SK-N-SH treated with all-trans-retinoic acid at 6 μM for 48 hours (cell line): ENCODE data around the gene NOTCH2.
A peak's percentile ranks its signal among the peaks of the same experiment; 100 is the strongest.
"Not testable (repeated sequence)": the region's sequence is repeated elsewhere in the genome, so short reads cannot be mapped to it uniquely, and the experiment has no call there.

Experiments used
- ATAC-seq: fragments of 200-7000 bp; cut with Tn5 transposase; 3 replicates; pipeline ENCODE4 v1.9.1; 2020; ENCODE audit warnings: mild to moderate bottlenecking, moderate library complexity
- ARNTL ChIP-seq: fragments of 450-650 bp; formaldehyde crosslinking; IDR thresholded peaks from 2 replicates; pipeline ENCODE4 v1.5.0; 2020; ENCODE audit warnings: low read depth, mild to moderate bottlenecking, moderate library complexity, borderline replicate concordance
- BACH2 ChIP-seq: fragments of 250-450 bp; sonication (Bioruptor Pico); IDR thresholded peaks from 2 replicates; pipeline ENCODE4 v1.9.0; 2021; ENCODE audit warnings: mild to moderate bottlenecking, borderline replicate concordance
- CSDC2 ChIP-seq: fragments of 250-450 bp; sonication (Bioruptor Pico); IDR thresholded peaks from 2 replicates; pipeline ENCODE4 v1.5.0; 2020; ENCODE audit warnings: mild to moderate bottlenecking, moderate library complexity
- GLIS3 ChIP-seq: fragments of 250-450 bp; sonication (Bioruptor Pico); IDR thresholded peaks from 2 replicates; pipeline ENCODE4 v1.5.0; 2020; ENCODE audit warnings: mild to moderate bottlenecking, moderate library complexity
- OSR1 ChIP-seq: fragments of 250-450 bp; sonication (Bioruptor Pico); IDR thresholded peaks from 2 replicates; pipeline ENCODE4 v1.8.0; 2022; ENCODE audit warnings: moderate library complexity, mild to moderate bottlenecking, inconsistent platforms
- PPARA ChIP-seq: fragments of 250-450 bp; sonication (Bioruptor Pico); IDR thresholded peaks from 2 replicates; pipeline ENCODE4 v1.5.0; 2020; ENCODE audit warnings: mild to moderate bottlenecking, borderline replicate concordance
- SNAI2 ChIP-seq: fragments of 250-450 bp; sonication (Bioruptor Pico); IDR thresholded peaks from 2 replicates; pipeline ENCODE4 v1.5.0; 2020; ENCODE audit warnings: mild to moderate bottlenecking, moderate library complexity
- TCF4 ChIP-seq: fragments of 250-450 bp; sonication (Bioruptor Pico); IDR thresholded peaks from 2 replicates; pipeline ENCODE4 v1.8.0; 2021; ENCODE audit warnings: mild to moderate bottlenecking, moderate library complexity, borderline replicate concordance
- TOX ChIP-seq: fragments of 250-450 bp; sonication (Bioruptor Pico); IDR thresholded peaks from 2 replicates; pipeline ENCODE4 v1.8.0; 2021; ENCODE audit warnings: mild to moderate bottlenecking, moderate library complexity, borderline replicate concordance
- ZC3H10 ChIP-seq: fragments of 250-450 bp; sonication (Bioruptor Pico); IDR thresholded peaks from 2 replicates; pipeline ENCODE4 v1.5.1; 2021; ENCODE audit warnings: mild to moderate bottlenecking, moderate library complexity
- ZFP3 ChIP-seq: fragments of 250-450 bp; sonication (Bioruptor Pico); IDR thresholded peaks from 2 replicates; pipeline ENCODE4 v1.5.0; 2020; ENCODE audit warnings: mild to moderate bottlenecking, moderate library complexity
- ZFP30 ChIP-seq: fragments of 450-650 bp; formaldehyde crosslinking; IDR thresholded peaks from 2 replicates; pipeline ENCODE4 v1.5.0; 2022; ENCODE audit warnings: mild to moderate bottlenecking, moderate library complexity
- ZNF70 ChIP-seq: fragments of 450-650 bp; formaldehyde crosslinking; IDR thresholded peaks from 2 replicates; pipeline ENCODE4 v1.5.0; 2020; ENCODE audit warnings: mild to moderate bottlenecking, moderate library complexity
- ZNF8 ChIP-seq: fragments of 450-650 bp; formaldehyde crosslinking; IDR thresholded peaks from 2 replicates; pipeline ENCODE4 v1.5.0; 2020; ENCODE audit warnings: mild to moderate bottlenecking, moderate library complexity
- TF ChIP-seq, protein P1 (sequence below): fragments of 250-450 bp; sonication (Bioruptor Pico); IDR thresholded peaks from 2 replicates; pipeline ENCODE4 v1.5.1; 2020; ENCODE audit warnings: low read depth, mild to moderate bottlenecking, moderate library complexity
- TF ChIP-seq, protein P2 (sequence below): fragments of 250-450 bp; sonication (Bioruptor Pico); IDR thresholded peaks from 2 replicates; pipeline ENCODE4 v1.5.1; 2021; ENCODE audit warnings: mild to moderate bottlenecking, moderate library complexity
- TF ChIP-seq, protein P3 (sequence below): fragments of 250-450 bp; sonication (Bioruptor Pico); IDR thresholded peaks from 2 replicates; pipeline ENCODE4 v1.5.0; 2020; ENCODE audit warnings: mild to moderate bottlenecking, moderate library complexity
- TF ChIP-seq, protein P4 (sequence below): fragments of 250-450 bp; sonication (Bioruptor Pico); IDR thresholded peaks from 2 replicates; pipeline ENCODE4 v1.8.0; 2021; ENCODE audit warnings: low read depth, mild to moderate bottlenecking, moderate library complexity, borderline replicate concordance

The NOTCH2 gene

DNA sequence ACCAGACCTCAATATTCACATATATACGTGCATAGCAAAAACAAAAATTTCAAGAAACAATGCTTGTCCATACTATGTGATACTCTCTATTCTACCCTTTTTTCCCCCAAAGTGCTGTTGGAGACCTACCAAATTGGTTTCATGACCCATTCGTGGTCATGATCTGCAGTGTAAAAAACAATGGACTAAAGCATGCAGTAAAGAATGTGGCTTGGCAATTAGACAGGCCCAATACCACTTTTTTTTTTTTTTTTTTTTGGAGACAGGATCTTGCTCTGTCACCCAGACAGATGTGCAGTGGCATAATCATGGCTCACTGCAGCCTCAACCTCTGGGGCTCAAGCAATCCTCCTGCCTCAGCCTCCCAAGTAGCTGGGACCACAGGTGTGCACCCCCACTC lies 21.3 kb downstream of the NOTCH2 start:
- not testable (repeated sequence) for ATAC-seq

DNA sequence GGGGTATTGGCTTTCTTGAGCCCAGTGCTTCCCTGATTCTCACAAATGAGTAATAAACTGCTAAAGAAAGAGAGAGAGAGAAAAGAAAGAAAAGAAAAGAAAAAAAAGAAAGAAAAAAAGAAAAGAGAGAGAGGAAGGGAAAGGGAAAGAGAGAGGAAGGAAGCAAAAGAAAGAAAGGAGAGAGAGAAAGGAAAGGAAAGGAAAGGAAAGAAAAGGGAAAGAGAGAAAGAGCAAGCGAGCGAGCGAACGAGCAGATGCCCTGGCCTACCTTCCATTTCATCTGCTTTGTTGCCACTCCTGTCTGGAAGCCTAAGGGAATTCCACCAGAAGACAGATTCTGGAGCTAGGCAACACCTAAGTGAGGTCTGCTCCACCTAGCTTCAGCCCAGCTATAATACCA lies 27.7 kb downstream of the NOTCH2 start:
- ATAC-seq = not testable (repeated sequence)

DNA sequence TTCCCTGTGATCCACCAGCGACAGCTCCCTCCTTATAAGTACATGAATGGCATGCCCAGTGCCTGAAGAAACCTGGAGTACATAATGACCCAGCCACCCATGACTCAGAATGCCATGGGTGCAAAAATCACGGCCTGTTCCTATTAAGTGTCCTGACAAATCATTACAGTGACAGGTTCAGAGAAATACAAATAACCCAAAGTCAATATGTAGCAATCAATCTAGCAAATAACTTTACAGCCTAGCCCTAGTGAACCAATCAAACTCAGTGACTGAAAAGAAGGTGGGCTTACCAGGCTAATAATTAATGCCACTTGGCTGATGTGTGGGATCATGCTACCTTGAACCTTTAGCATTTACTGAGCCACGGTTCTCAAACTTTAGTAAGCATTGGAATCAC lies 37.2 kb downstream of the NOTCH2 start:
- ATAC-seq = not testable (repeated sequence)

DNA sequence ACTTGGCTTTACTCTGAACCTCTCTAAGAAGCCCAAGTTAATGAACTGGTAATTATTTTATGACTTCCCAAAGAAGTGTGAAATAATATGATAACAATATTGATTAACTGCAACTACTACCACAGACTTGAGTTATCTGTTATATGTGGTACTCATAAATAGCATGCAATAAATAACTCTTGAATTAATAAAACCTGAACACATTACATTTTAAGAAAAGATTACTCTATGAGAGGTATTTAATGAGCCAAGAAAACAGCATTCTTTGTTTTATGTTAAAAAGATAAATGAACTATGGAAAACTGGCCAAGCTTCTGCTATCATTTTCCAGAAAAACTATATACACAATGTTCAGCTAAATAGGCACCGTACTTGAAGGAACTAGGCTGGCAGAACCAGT lies 45.7 kb downstream of the NOTCH2 start:
- ATAC-seq = not testable (repeated sequence)

DNA sequence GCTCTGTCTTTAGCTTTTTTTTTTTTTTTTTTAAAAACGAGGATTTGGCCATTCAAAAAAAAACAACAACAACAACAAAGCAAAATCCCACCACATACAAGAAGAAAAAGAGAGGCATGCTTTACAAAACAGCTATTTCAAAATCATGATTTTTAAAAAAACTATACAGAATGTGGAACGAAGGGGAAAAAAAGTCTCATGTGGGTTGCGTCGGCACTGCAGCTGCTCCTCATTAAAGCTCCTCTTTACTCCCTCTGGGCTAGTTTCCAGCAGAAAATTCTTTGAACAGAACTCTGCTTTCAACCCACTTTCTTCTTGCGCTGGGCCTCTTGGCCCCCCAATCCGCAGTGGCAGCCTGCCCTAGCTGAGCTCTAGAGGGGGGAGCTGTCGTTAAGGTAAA lies 54.5 kb downstream of the NOTCH2 start:
- not testable (repeated sequence) for ATAC-seq
- 0 out of 2 replicates have a peak, but pooled peaks have one; percentile 24 for TF ChIP-seq TCF4

DNA sequence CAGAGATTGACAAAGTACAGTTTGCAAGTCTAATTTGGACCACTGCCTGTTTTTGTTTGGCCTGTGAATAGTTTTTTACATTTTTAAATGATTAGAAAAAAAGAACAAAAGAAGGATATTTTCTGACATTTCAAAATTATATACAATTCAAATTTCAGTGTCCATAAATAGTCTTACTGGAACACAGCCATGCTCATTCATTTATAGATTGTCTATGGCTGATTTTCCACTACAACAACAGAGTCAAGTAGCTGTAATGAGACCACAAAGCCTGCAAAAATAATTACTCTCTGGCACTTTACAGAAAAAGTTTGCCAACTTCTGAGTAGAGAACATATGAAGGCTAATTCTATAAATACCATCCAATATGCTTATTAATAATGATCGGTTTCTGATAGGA lies 61.1 kb downstream of the NOTCH2 start:
- not testable (repeated sequence) for ATAC-seq

DNA sequence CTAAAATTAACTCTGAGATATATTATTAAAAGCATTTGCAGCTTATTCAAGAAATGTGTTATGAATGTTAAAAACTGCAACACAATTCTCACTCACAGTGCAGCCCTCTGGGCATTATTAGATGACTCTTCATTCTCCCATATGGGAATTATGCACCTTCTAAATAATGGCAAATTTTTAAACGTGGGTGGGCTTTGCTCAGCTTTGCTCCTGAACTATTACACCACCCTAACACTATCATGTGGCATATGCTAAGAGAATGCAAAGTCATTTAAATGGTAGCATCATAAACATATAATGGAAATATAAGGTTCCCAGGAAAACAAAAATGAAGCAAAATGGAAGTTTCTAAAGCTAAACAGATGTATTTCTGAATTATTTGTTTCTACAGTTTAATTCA lies 61.6 kb downstream of the NOTCH2 start:
- ATAC-seq = not testable (repeated sequence)

DNA sequence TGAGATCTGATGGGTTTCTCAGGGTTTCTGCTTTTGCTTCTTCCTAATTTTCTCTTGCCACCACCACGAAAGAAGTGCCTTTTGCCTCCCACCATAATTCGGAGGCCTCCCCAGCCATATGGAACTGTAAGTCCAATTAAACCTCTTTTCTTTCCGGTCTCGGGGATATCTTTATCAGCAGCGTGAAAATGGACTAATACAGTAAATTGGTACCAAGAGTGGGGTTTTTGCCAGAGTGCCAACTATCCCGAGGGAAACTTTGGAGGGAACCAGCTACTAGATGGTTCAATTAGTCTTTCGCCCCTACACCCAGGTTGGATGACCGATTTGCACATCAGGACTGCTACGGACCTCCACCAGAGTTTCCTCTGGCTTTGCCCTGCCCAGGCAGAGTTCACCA lies 68.4 kb downstream of the NOTCH2 start:
- ATAC-seq = not testable (repeated sequence)

DNA sequence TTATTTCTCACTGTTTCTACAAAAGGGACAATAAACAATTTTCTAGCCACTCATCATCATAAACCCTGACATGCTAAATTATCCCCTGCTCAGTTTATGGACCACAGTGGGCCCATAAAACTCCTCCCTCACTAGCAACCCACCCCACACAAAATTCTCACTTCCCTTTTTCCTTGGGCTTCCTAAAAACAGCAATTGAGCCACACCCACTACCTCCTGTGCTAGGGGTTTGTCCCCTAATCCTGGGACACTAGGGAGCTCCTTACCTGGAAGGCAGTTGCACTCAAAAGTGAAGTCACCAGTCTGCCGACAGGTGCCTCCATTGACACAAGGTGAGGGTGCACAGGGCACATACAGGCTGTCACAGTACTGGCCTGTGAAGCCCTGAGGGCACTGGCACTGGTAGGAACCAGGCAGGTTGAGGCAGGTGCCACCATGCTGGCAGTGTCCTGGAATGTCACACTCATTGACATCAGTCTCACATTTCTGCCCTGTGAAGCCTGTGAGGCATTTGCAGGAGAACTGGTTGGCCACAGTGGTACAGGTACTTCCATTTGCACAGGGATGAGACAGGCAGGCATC lies 72.6 kb downstream of the NOTCH2 start:
- ATAC-seq = not testable (repeated sequence)

DNA sequence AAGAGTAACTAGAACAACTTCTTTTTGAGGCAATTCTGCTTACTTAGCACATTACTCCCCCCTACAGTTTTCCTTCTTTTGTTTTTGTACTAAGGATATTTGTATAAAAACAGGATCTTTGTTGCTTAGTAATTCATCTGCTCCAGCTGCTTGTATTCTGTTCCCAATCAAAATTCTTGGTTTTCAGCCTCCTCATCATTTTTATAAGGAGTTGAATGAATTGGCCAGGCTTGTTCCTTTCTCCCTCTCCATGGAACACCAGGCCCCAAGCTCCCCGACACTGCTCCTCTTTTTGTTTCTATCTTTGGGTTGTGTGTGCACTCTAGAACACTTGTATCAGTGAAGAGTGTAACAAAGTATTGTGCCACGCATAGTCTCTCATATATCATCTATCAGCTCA lies 73.5 kb downstream of the NOTCH2 start:
- not testable (repeated sequence) for ATAC-seq

DNA sequence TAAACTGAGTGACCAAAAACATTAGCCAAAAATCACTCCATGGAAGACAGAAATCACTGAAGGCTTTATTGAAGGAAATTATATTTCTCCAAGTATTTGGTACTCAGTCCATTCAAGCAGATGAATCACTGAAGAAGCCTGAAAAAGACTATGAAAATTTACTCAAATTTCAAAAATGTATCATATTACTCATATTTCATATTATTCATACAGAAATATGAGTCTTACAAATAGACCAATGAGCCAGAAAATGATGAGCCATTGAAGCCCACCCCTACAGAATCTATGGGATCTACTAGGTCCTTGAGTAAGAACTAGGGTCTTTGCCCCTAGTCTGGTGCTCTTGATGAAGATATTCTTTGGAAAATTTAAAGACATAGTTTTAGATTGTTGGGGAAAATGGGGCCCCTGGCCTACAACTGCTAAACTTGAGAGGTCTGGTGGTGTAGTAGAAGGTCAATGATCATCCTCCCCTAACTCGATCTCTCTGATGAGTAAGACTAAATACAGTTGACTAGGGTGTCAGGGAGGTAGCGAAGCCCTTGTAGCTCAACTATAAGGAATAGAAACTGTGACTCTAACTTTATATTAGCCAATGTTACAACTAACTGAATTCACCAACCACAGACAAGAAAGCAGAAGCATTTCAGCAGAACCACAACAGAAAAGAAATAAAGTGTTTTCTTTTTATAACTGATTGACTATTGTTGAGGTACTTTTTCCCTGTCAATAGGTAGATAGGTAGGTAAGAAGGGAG lies 81.0 kb downstream of the NOTCH2 start:
- ATAC-seq = peak; percentile 33
- TF ChIP-seq SNAI2 (no peak), PPARA (CRISPR knock-in tag) (no peak), ARNTL (CRISPR knock-in tag) (no peak), GLIS3 (CRISPR knock-in tag) (no peak), TOX (no peak), ZNF70 (no peak), OSR1 (CRISPR knock-in tag) (no peak), ZFP3 (no peak), ZFP30 (no peak), TCF4 (no peak), ZNF8 (CRISPR knock-in tag) (no peak), ZC3H10 (CRISPR knock-in tag) (no peak), CSDC2 (CRISPR knock-in tag) (no peak), BACH2 (CRISPR knock-in tag) (no peak)
- TF ChIP-seq, protein P1, sequence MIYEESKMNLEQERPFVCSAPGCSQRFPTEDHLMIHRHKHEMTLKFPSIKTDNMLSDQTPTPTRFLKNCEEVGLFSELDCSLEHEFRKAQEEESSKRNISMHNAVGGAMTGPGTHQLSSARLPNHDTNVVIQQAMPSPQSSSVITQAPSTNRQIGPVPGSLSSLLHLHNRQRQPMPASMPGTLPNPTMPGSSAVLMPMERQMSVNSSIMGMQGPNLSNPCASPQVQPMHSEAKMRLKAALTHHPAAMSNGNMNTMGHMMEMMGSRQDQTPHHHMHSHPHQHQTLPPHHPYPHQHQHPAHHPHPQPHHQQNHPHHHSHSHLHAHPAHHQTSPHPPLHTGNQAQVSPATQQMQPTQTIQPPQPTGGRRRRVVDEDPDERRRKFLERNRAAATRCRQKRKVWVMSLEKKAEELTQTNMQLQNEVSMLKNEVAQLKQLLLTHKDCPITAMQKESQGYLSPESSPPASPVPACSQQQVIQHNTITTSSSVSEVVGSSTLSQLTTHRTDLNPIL = no peak
- TF ChIP-seq, protein P2, sequence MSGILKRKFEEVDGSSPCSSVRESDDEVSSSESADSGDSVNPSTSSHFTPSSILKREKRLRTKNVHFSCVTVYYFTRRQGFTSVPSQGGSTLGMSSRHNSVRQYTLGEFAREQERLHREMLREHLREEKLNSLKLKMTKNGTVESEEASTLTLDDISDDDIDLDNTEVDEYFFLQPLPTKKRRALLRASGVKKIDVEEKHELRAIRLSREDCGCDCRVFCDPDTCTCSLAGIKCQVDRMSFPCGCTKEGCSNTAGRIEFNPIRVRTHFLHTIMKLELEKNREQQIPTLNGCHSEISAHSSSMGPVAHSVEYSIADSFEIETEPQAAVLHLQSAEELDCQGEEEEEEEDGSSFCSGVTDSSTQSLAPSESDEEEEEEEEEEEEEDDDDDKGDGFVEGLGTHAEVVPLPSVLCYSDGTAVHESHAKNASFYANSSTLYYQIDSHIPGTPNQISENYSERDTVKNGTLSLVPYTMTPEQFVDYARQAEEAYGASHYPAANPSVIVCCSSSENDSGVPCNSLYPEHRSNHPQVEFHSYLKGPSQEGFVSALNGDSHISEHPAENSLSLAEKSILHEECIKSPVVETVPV (CRISPR knock-in tag) = no peak
- TF ChIP-seq, protein P3, sequence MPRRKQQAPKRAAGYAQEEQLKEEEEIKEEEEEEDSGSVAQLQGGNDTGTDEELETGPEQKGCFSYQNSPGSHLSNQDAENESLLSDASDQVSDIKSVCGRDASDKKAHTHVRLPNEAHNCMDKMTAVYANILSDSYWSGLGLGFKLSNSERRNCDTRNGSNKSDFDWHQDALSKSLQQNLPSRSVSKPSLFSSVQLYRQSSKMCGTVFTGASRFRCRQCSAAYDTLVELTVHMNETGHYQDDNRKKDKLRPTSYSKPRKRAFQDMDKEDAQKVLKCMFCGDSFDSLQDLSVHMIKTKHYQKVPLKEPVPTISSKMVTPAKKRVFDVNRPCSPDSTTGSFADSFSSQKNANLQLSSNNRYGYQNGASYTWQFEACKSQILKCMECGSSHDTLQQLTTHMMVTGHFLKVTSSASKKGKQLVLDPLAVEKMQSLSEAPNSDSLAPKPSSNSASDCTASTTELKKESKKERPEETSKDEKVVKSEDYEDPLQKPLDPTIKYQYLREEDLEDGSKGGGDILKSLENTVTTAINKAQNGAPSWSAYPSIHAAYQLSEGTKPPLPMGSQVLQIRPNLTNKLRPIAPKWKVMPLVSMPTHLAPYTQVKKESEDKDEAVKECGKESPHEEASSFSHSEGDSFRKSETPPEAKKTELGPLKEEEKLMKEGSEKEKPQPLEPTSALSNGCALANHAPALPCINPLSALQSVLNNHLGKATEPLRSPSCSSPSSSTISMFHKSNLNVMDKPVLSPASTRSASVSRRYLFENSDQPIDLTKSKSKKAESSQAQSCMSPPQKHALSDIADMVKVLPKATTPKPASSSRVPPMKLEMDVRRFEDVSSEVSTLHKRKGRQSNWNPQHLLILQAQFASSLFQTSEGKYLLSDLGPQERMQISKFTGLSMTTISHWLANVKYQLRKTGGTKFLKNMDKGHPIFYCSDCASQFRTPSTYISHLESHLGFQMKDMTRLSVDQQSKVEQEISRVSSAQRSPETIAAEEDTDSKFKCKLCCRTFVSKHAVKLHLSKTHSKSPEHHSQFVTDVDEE (CRISPR knock-in tag) = no peak
- TF ChIP-seq, protein P4, sequence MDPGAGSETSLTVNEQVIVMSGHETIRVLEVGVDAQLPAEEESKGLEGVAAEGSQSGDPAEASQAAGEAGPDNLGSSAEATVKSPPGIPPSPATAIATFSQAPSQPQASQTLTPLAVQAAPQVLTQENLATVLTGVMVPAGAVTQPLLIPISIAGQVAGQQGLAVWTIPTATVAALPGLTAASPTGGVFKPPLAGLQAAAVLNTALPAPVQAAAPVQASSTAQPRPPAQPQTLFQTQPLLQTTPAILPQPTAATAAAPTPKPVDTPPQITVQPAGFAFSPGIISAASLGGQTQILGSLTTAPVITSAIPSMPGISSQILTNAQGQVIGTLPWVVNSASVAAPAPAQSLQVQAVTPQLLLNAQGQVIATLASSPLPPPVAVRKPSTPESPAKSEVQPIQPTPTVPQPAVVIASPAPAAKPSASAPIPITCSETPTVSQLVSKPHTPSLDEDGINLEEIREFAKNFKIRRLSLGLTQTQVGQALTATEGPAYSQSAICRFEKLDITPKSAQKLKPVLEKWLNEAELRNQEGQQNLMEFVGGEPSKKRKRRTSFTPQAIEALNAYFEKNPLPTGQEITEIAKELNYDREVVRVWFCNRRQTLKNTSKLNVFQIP (CRISPR knock-in tag) = no peak
